ENCODE measurements around the gene TLL2. TPM values are rescaled to one million over a fixed set of nuclear protein-coding genes. Genes with fewer than 3 reads are reported as not detected.

TLL2 gene
- polyA plus RNA-seq, 3 donors, result not detected

DNA sequence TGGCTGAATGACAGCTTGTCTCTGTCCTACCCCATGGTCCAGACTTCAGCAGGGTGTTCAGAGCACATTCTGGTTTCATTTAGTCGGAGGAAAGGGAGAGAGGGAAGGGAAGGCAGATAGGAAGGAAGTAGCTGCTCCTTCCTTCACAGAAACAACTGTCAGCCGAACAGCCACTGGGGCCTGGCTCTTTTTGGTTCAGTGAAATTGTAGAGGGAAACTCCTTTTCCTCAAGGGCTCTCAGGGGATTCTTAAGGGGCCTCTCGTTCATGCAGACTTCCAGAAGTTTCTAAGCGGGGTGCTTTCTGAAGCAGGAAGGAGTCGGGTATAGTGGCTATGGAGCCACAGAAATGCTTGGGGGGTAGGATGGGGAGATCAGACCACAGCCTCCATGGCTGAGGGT is 56.4 kb downstream of the TLL2 start:
- Histone ChIP-seq H3K27me3 (ENCODE audit: control insufficient read depth in 2 of 2, insufficient read depth in 2 of 2, low read length in 2 of 2) (no peaks in the 10 kb centered on the region), H3K4me1 (ENCODE audit: control insufficient read depth in 1 of 2, insufficient read depth in 2 of 2, low read length in 2 of 2) (no peaks in the 10 kb centered on the region), H2AFZ (ENCODE audit: insufficient read depth, low read depth, low read length, poor library complexity, severe bottlenecking) (no peak overlapping the region), H3K9ac (ENCODE audit: insufficient read depth, low read length, poor library complexity, severe bottlenecking) (no peak overlapping the region), H3K79me2 (ENCODE audit: insufficient read depth, low read length) (no peaks in the 10 kb centered on the region), H3K4me3 (replicated peaks in 1 of 3; ENCODE audit: low read depth in 2 of 3, low read length in 3 of 3) (no peak overlapping the region), H4K20me1 (ENCODE audit: insufficient read depth, low read length) (no peaks in the 10 kb centered on the region), H3K36me3 (replicated peaks in 1 of 2; ENCODE audit: control insufficient read depth in 1 of 2, insufficient read depth in 2 of 2, low read length in 2 of 2) (no peaks in the 10 kb centered on the region), H3K4me2 (replicated peaks; ENCODE audit: extremely low read depth, low read length, poor library complexity, severe bottlenecking) (no peak overlapping the region), H3K27ac (ENCODE audit: low read depth in 1 of 2, low read length in 2 of 2) (no peak overlapping the region), H3K9me3 (replicated peaks in 1 of 2; ENCODE audit: control insufficient read depth in 1 of 2, insufficient read depth in 1 of 2, low read length in 2 of 2) (peaks cover 0 to 7% of the 10 kb centered on the region in 2 donors)
- peaks cover 6 to 17% (median 8%) of the 10 kb centered on the region in 7 donors for H3K9me3 Mint-ChIP-seq
- H3K27me3 Mint-ChIP-seq (ENCODE audit: low read depth in 3 of 3), result peaks cover 5 to 8% (median 6%) of the 10 kb centered on the region in 3 donors
- TF ChIP-seq, protein P1, sequence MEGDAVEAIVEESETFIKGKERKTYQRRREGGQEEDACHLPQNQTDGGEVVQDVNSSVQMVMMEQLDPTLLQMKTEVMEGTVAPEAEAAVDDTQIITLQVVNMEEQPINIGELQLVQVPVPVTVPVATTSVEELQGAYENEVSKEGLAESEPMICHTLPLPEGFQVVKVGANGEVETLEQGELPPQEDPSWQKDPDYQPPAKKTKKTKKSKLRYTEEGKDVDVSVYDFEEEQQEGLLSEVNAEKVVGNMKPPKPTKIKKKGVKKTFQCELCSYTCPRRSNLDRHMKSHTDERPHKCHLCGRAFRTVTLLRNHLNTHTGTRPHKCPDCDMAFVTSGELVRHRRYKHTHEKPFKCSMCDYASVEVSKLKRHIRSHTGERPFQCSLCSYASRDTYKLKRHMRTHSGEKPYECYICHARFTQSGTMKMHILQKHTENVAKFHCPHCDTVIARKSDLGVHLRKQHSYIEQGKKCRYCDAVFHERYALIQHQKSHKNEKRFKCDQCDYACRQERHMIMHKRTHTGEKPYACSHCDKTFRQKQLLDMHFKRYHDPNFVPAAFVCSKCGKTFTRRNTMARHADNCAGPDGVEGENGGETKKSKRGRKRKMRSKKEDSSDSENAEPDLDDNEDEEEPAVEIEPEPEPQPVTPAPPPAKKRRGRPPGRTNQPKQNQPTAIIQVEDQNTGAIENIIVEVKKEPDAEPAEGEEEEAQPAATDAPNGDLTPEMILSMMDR (IDR thresholded peaks at IDR 0.05), result no peak
- DNase-seq, result no peak
- intact Hi-C loops (cut with micrococcal nuclease), result no loop called here
- no peaks in the 10 kb centered on the region for H3K36me3 Mint-ChIP-seq
- H3K4me3 Mint-ChIP-seq, result no peak overlapping the region
- no peaks in the 10 kb centered on the region for H3K4me1 Mint-ChIP-seq
- WGBS (ENCODE audit: insufficient coverage), result 84% methylated on average over 4 of the region's 5 CpGs
- peak overlapping the region in 2 of 7 donors; percentile 0 to 28 for H3K27ac Mint-ChIP-seq

DNA sequence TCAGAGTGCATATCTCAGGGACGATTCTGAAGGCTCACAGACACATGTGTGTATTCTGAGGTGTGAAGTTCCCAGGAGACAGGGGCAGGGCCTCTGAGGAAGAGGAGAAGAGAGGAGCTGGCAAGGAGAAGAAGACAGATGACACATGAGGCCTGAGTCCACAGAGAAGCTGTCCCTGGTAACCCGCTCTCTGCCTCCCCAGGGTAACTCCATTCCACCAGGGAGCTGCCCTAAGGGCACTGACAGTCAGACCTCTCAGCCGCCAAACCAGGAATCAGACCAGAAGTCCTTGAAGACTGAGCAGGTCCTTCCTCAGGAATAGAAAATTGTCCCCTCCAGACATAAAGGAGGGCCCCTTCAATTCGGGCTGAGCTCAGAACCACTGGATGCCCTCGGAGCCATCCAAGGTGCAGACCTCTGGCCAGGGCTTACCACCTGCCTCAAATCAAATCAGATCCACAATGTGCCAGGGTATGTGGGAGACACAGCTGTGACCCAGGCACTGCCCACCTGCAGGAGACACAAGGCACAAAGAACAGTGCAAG is 57.4 kb downstream of the TLL2 start:
- Histone ChIP-seq H3K4me1 (ENCODE audit: control insufficient read depth in 1 of 2, insufficient read depth in 2 of 2, low read length in 2 of 2) (no peaks in the 10 kb centered on the region), H3K9ac (ENCODE audit: insufficient read depth, low read length, poor library complexity, severe bottlenecking) (no peak overlapping the region), H3K9me3 (replicated peaks in 1 of 2; ENCODE audit: control insufficient read depth in 1 of 2, insufficient read depth in 1 of 2, low read length in 2 of 2) (peaks cover 0 to 7% of the 10 kb centered on the region in 2 donors), H2AFZ (ENCODE audit: insufficient read depth, low read depth, low read length, poor library complexity, severe bottlenecking) (no peak overlapping the region), H3K36me3 (replicated peaks in 1 of 2; ENCODE audit: control insufficient read depth in 1 of 2, insufficient read depth in 2 of 2, low read length in 2 of 2) (no peaks in the 10 kb centered on the region), H3K79me2 (ENCODE audit: insufficient read depth, low read length) (no peaks in the 10 kb centered on the region), H3K27ac (ENCODE audit: low read depth in 1 of 2, low read length in 2 of 2) (no peak overlapping the region), H3K27me3 (ENCODE audit: control insufficient read depth in 2 of 2, insufficient read depth in 2 of 2, low read length in 2 of 2) (no peaks in the 10 kb centered on the region), H3K4me3 (replicated peaks in 1 of 3; ENCODE audit: low read depth in 2 of 3, low read length in 3 of 3) (no peak overlapping the region), H3K4me2 (replicated peaks; ENCODE audit: extremely low read depth, low read length, poor library complexity, severe bottlenecking) (no peak overlapping the region), H4K20me1 (ENCODE audit: insufficient read depth, low read length) (no peaks in the 10 kb centered on the region)
- 85% methylated on average over 5 of the region's 5 CpGs for WGBS (ENCODE audit: insufficient coverage)
- H3K36me3 Mint-ChIP-seq, result no peaks in the 10 kb centered on the region
- peaks cover 5 to 8% (median 7%) of the 10 kb centered on the region in 3 donors for H3K27me3 Mint-ChIP-seq (ENCODE audit: low read depth in 3 of 3)
- TF ChIP-seq, protein P1 (IDR thresholded peaks at IDR 0.05), result no peak
- intact Hi-C loops (cut with micrococcal nuclease), result no loop called here
- peak overlapping the region in 1 of 7 donors; percentile 1 for H3K27ac Mint-ChIP-seq
- H3K4me1 Mint-ChIP-seq, result no peaks in the 10 kb centered on the region
- H3K4me3 Mint-ChIP-seq, result no peak overlapping the region
- peaks cover 6 to 13% (median 8%) of the 10 kb centered on the region in 7 donors for H3K9me3 Mint-ChIP-seq
- DNase-seq, result no peak
